ENCODE results near the gene MED12L.
A peak's percentile ranks its signal among the peaks of the same experiment; 100 is the strongest.

The MED12L gene

DNA sequence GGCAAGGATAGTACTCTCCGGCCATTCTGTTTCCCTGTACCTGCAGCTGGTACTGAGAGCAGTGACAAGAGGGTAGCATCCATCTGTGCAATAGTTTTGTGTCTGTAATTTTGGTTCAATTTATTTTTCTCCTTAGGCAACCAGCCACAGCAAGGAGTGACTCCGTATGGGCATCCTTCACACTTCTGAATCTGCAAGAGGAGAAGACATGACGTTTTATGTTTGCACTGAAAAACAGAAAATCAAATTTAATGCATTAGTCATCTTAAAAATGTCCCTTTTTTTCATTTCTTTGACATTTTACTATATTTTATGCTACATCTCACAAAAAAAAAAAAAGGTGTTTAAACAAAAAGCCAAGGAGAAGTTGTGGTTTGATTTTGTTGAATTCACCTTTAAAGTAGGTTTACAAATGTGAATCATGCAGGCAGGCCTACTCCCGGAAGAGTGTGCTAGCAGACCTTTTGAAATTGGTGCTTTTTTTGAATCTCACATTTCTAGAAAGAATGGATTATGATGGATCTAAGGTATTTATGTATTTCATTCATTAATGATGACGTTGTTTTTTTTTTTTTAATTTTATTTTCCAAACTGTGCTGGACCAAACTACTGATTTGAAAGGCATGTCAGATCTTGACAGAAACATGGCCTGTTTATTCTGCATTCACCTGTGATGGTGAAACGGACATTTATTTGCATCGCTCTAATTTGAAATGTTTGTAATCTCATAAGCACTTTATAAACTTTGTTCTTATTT is 347.3 kb downstream of the MED12L start:
- DNase-seq, result no peak

GRCh38 chr3:151434151-151434890 is 348.9 kb downstream of the MED12L start:
- DNase-seq, result no peak

- no peak for DNase-seq
These were observed 351.4 kb downstream of the MED12L start for GRCh38 chr3:151436675-151437446.

DNA sequence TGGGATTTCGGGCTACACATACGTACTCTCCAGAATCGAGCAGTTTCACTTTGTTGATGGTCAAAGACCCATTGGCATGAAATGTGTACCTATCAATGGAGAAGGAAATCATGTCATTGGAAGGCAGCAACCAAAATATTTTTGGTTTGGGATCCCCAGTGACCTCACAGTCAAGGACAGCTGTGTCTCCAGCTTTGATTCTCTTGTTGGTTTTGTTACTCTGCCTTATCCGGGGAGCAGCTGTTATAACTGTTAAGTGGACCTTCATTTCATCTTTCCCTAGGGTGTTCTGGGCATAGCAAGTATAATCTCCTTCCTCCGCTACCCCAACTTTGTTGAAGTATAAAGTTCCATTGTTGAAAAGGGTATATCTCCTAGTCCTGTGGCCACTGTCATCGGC is 352.4 kb downstream of the MED12L start:
- DNase-seq, result no peak

GRCh38 chr3:151439652-151440125 is 354.2 kb downstream of the MED12L start:
- DNase-seq, result no peak

DNA sequence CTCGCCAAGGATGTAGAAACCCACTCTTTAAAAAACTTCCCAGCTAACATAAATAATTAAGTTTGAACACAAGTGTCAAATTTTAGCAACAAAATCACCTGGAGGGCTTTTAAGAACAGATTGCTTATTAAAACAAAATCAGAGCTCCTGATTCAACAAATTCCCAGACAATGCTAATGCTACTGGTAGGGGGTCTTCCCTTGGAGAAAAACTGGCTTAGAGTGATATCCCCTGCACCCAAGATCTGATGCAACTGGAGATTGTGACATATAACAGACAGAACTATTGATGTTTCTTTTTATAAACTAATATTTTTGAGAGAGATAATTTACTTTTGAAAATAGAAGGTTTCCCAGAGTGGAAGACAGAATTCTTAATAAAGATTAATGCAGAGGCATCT is 355.5 kb downstream of the MED12L start:
- no peak for DNase-seq

GRCh38 chr3:151443583-151443982 is 358.1 kb downstream of the MED12L start:
- no peak for DNase-seq

GRCh38 chr3:151445273-151446001 is 360.0 kb downstream of the MED12L start:
- no peak for DNase-seq

DNA sequence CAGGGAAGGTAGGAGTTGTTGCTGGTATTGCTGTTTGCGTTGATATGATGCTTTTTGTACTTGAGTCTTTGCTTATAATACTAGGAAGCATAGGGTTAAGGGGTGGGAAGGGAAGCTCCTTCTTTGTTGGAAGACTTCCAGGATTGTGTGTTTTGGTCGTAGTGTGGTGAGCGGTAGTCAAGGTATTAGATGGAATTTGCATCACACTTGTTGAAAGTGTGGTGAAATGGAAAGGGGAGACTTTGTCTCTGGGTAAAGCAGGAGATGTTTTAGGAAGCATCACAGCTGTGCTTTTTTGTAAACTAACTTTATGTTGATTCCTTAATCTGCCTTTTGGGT is 360.5 kb downstream of the MED12L start:
- no peak for DNase-seq

- DNase-seq, result no peak
These were observed 366.9 kb downstream of the MED12L start for GRCh38 chr3:151452368-151452767.

GRCh38 chr3:151452841-151453240 is 367.4 kb downstream of the MED12L start:
- DNase-seq, result no peak

- DNase-seq, result no peak
These were observed 370.6 kb downstream of the MED12L start for GRCh38 chr3:151456065-151456464.

DNA sequence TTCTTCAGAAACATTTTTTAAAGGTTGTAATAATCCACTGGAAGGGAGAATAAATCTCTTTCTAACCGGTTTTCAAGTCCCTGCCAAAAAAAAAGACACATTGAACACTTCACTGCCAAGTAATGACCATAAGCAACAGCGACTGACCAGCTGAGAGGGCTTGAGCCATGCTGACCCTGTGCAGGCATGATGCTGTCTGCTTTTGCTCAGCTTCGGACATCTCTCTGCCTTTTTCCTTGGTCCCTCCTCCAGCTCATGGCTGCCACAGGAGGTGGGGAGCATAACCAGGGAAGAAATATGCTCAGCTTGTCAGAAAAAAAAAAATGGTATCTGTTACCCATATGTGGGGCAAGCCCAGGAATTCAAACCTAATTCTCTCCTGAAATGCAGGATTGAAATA is 373.9 kb downstream of the MED12L start:
- no peak for DNase-seq

GRCh38 chr3:151460228-151460627 is 374.8 kb downstream of the MED12L start:
- DNase-seq, result no peak

- no peak for DNase-seq
These were observed 375.4 kb downstream of the MED12L start, which contains the start of gene IGSF10 for GRCh38 chr3:151460774-151461450. TSS of gene IGSF10 (minus strand) at chr3:151461061. CDS start at chr3:151458709, 2,352 bp downstream.

- no peak for DNase-seq
These were observed 376.9 kb downstream of the MED12L start for GRCh38 chr3:151462278-151462780.

DNA sequence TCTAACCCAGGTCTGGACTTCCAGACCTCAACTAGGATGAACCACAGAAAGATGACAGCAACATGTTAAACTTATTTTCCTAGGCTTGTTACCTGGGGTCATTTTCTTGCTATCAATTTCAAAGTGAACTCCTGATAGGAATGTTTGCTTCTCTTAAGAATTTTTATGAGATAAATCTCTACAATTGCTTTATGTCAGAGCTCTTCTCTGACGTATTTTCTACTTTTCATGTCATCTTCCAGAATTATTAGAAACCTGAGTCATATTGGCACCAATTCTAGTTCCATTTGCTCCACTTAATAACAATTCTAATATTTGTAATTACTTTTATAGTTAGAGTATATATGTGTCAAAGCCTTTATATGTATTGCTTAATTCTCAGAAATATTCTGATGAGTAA is 377.5 kb downstream of the MED12L start:
- no peak for DNase-seq

- no peak for DNase-seq
These were observed 381.6 kb downstream of the MED12L start for GRCh38 chr3:151467069-151467468.

GRCh38 chr3:151468284-151468917 is 382.9 kb downstream of the MED12L start:
- peak; percentile 5 for DNase-seq

- no peak for DNase-seq
These were observed 391.0 kb downstream of the MED12L start for GRCh38 chr3:151476344-151477018.

All from activated CD4-positive, alpha-beta T cell treated with anti-CD3 and anti-CD28 coated beads, Interleukin-2, amount 50 U/mL, for 1 hour (primary cell).